T-cell (primary cell): ENCODE measurements around the gene CCT7. TPM values are rescaled to one million over a fixed set of nuclear protein-coding genes. Genes with fewer than 3 reads are reported as not detected.
A peak's percentile ranks its signal among the peaks of the same experiment; 100 is the strongest.

Source experiments
- ATAC-seq, 4 experiments: fragments of 200-7000 bp in 3 of 4; fragments of 150-1000 bp in 1 of 4; cut with Tn5 transposase; replicated peaks in 1 of 4; 1 replicate in 3 of 4; 2 replicates in 1 of 4; pipeline ENCODE4 v1.10.0; 2021; ENCODE audit warnings: moderate library complexity in 3 of 4, mild to moderate bottlenecking in 2 of 4, moderate number of reproducible peaks in 1 of 4
- CTCF ChIA-PET, 2 donors: fragments of 300-600 bp; sonication (Branson Sonifier 250); formaldehyde crosslinking; loops; one replicate each; lab custom pipeline; 2022; ENCODE audit warnings: antibody characterized with exemption in 2 of 2; lab: Charles Lee
- POLR2A ChIA-PET, 2 donors: fragments of 300-600 bp; sonication (Branson Sonifier 250); formaldehyde crosslinking; loops; one replicate each; lab custom pipeline; 2022; ENCODE audit warnings: antibody characterized with exemption in 2 of 2; lab: Charles Lee
- DNase-seq, 35 experiments: peaks; one replicate each; pipeline versions ENCODE4 v3.0.0 to v3.0.0-alpha.2; 2013 to 2023
- H3K27ac ChIP-seq: one replicate; pipeline ENCODE4 v1.5.1; 2013; ENCODE audit warnings: low read length
- H3K27me3 ChIP-seq, 2 experiments: replicated peaks in 1 of 2; 1 replicate in 1 of 2; 2 replicates in 1 of 2; pipeline versions ENCODE4 v1.6.1 to v1.7.0; 2013; ENCODE audit warnings: low read length in 1 of 2, mixed read lengths in 1 of 2; ENCODE audit not compliant: control insufficient read depth in 2 of 2, insufficient read depth in 2 of 2; ENCODE audit errors: extremely low read depth in 1 of 2
- H3K36me3 ChIP-seq, 2 donors: 1 replicate in 1 of 2; 2 replicates in 1 of 2; pipeline versions ENCODE4 v1.6.1 to v1.7.0; 2013; ENCODE audit warnings: low read length in 1 of 2; ENCODE audit not compliant: control insufficient read depth in 2 of 2, insufficient read depth in 1 of 2; ENCODE audit errors: extremely low read depth in 1 of 2
- H3K4me1 ChIP-seq, 2 experiments: 1 replicate in 1 of 2; 2 replicates in 1 of 2; pipeline versions ENCODE4 v1.6.1 to v1.7.0; 2013; ENCODE audit warnings: low read length in 2 of 2, mixed read lengths in 1 of 2; ENCODE audit not compliant: insufficient read depth in 2 of 2, control insufficient read depth in 1 of 2; ENCODE audit errors: extremely low read depth in 1 of 2
- H3K4me3 ChIP-seq, 2 donors: 1 replicate in 1 of 2; 2 replicates in 1 of 2; pipeline versions ENCODE4 v1.5.1 to v1.7.0; 2013; ENCODE audit warnings: mild to moderate bottlenecking in 2 of 2, low read length in 1 of 2, moderate library complexity in 1 of 2; ENCODE audit not compliant: control insufficient read depth in 1 of 2; ENCODE audit errors: extremely low read depth in 1 of 2
- H3K9me3 ChIP-seq: 2 replicates; pipeline ENCODE4 v1.7.0; 2013
- H3K27ac Mint-ChIP-seq, 2 donors: one replicate each; pipeline ENCODE4 v1.8.0; 2020 to 2021; ENCODE audit warnings: mild to moderate bottlenecking in 2 of 2, mixed read lengths in 2 of 2
- H3K27me3 Mint-ChIP-seq, 2 donors: one replicate each; pipeline ENCODE4 v1.8.0; 2021 to 2022; ENCODE audit warnings: mixed read lengths in 2 of 2
- H3K36me3 Mint-ChIP-seq: one replicate; pipeline ENCODE4 v1.8.0; 2021; ENCODE audit warnings: mixed read lengths
- H3K4me1 Mint-ChIP-seq, 3 donors: one replicate each; pipeline ENCODE4 v1.8.0; 2020 to 2022; ENCODE audit warnings: mixed read lengths in 3 of 3, mild to moderate bottlenecking in 1 of 3
- H3K4me3 Mint-ChIP-seq, 3 donors: one replicate each; pipeline ENCODE4 v1.8.0; 2020 to 2022; ENCODE audit warnings: mild to moderate bottlenecking in 3 of 3, mixed read lengths in 3 of 3, moderate library complexity in 3 of 3
- H3K9me3 Mint-ChIP-seq, 3 donors: one replicate each; pipeline ENCODE4 v1.8.0; 2020 to 2022; ENCODE audit warnings: mixed read lengths in 3 of 3
- WGBS: methylation state at CpG from one replicate; pipeline ENCODE4 v1.1.5; 2013; ENCODE audit warnings: missing lambda C conversion rate; ENCODE audit not compliant: insufficient coverage; 5-methylcytosine and 5-hydroxymethylcytosine counted together
- total RNA-seq, 35 experiments: library from RNA in 6 of 35; stranded (reverse) in 6 of 35; fragments of 120-200 nt in 1 of 35; gene quantifications; one replicate each; pipeline versions ENCODE4 v1.2.1 to v1.2.4 and lab custom pipeline; 2013 to 2026

The CCT7 gene
- total RNA-seq, 5 donors from 2014 or later (not counting 1 experiment from before 2014, with no cell fraction given): 120 to 210 (median 193) TPM

DNA sequence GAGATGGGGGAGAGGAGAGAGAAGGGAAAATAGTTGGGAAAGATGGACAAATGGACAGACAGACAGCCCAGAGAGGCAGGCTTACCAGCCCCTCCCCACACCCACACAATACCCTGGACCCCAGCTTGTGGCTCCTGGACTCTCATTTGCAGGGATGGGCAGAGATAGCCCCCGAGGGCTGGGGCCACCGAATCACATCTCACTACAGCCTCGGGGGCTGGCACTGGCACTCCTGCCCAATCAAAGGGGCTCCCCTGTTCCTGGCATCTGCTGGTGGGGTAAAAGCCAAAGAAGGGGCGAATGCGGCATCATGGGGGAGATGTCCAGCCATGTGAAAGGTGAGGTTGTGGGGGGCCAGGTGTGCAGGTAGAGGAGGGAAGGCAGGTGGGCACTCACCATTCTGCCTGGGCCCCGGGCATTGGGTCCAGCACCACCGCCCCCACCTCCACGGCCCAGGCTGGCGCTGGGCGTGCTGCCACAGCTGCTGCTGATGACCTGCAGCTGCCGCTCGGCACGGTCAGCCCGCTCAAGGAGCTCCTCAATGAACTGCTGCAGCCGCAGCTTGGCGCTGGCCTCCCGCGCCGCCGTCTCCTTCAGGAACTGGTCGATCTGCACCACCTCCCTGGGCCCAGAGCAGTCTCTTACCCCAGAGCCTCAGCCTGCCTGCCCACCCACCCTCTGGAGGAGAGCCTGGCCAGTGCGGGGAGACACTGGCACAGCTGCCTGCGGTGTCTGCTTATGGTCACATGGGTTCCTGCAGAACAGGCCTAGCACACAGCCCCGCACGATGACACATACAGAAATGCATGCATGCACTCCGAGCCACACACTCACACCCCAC, 32.2 kb downstream of the CCT7 start:
- 96% methylated on average over 23 of the region's 26 CpGs for WGBS
- no peak overlapping the region for H3K27ac ChIP-seq
- no peak overlapping the region for H3K4me3 Mint-ChIP-seq
- POLR2A ChIA-PET: no interaction called here
- peaks cover 3 to 13% of the 10 kb centered on the region in 2 experiments for H3K4me1 ChIP-seq
- no peak overlapping the region for H3K4me3 ChIP-seq
- H3K27me3 ChIP-seq: no peaks in the 10 kb centered on the region
- no peaks in the 10 kb centered on the region for H3K9me3 Mint-ChIP-seq
- H3K36me3 ChIP-seq: peaks cover 10 to 11% of the 10 kb centered on the region in 2 donors
- ATAC-seq (no peak), DNase-seq (no peak)
- peaks cover 7% of the 10 kb centered on the region for H3K36me3 Mint-ChIP-seq
- no peak overlapping the region for H3K27ac Mint-ChIP-seq
- CTCF ChIA-PET: no interaction called here
- no peaks in the 10 kb centered on the region for H3K9me3 ChIP-seq
- H3K4me1 Mint-ChIP-seq: peaks cover 21 to 29% (median 25%) of the 10 kb centered on the region in 3 donors
- no peaks in the 10 kb centered on the region for H3K27me3 Mint-ChIP-seq

DNA sequence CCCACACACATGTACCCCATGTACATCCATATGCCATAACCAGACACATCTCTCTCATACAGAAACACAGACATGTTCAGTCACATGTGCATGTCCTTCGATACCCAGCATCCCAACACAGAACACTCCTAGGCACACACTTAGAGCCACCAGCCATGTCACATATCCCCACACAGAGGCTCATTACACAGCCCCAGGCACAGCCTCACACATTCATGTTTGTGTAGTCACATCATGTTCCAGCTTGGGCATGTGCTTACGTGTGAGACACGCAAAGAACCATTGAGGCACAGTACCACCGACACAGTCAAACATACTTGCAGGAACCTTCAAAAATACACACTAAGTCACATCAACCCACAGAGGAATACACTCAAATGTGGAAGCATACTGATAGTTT, 32.9 kb downstream of the CCT7 start:
- Mint-ChIP-seq H3K9me3 (no peaks in the 10 kb centered on the region), H3K4me3 (peak overlapping the region in 1 of 3 donors; percentile 37), H3K27ac (no peak overlapping the region), H3K4me1 (peaks cover 21 to 30% (median 29%) of the 10 kb centered on the region in 3 donors), H3K36me3 (peaks cover 7% of the 10 kb centered on the region), H3K27me3 (no peaks in the 10 kb centered on the region)
- no peak overlapping the region for H3K4me3 ChIP-seq
- H3K27me3 ChIP-seq: no peaks in the 10 kb centered on the region
- ATAC-seq (no peak), DNase-seq (no peak)
- WGBS: 100% methylated on average over 4 of the region's 4 CpGs
- H3K4me1 ChIP-seq: peaks cover 3 to 13% of the 10 kb centered on the region in 2 experiments
- ChIA-PET CTCF (no interaction called here), POLR2A (no interaction called here)
- no peaks in the 10 kb centered on the region for H3K9me3 ChIP-seq
- H3K27ac ChIP-seq: no peak overlapping the region
- H3K36me3 ChIP-seq: peaks cover 10 to 11% of the 10 kb centered on the region in 2 donors

DNA sequence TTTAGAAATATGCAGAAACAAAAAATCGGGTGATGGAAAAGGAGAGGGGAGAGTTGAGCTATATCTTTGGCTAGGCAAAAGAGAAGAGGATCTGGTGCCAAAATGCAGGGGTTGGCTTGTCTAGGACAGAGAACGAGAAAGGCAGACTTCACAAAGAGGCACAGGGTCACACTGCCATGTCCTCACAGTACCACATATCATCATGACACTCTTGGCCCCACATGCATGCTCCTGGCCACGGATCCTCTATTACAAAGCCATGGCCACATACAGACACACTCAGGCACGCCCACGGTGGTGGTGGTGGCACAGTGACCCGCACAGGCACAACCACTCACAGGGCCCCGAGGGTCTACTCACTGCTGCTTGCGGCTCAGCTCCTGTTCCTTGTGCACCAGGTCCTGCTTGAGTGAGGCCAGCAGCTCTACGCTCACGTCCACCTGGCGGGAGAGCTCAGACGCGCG, 34.3 kb downstream of the CCT7 start:
- peak overlapping the region; percentile 66 to 77 (median 72) for H3K4me3 Mint-ChIP-seq
- POLR2A ChIA-PET: no interaction called here
- H3K27me3 ChIP-seq: no peaks in the 10 kb centered on the region

DNA sequence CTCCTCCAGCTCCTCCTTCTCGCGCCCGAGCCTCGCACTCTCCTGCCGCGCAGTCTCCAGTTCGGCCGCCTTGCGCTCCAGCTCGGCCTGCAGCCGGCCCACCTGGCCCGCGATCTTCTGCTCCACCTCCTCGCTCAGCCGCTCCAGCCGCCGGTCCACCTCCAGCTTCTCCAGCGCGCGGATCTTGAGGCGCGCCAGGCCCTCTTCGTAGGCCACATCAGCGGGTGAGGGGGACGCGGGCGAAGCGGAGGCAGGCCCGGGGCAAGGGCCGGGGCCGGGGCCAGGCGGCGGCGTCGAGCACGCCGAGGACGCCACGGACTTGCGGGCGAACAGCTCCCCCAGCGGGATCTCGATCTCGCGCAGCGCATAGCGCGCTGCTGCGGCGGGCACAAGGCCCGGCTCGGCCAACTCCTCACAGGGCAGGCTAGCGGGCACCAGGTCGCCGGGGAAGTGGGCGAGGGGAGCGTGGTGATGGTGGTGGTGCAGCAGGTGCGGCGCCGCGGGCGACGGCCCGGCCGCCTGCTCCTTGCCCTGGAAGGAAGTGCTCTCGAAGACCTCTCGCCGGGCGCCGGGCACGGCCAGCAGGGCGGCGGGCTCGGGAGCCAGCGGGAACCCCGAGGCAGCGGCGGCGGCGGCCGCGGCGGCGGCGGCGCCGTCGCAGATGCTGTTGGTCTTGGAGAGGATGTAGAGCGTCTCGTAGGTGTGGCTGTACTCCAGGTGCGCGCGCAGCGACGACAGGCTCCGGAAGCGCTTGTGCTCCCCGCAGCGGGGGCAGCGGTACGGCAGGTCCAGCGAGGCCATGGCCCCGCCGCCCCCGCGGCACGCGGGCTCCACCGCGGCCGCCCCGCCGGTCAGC, 35.0 kb downstream of the CCT7 start:
- ChIA-PET CTCF (no interaction called here), POLR2A (no interaction called here)
- H3K4me3 Mint-ChIP-seq: peak overlapping the region; percentile 66 to 77 (median 72)
- peak; percentile 94 to 96 (median 94) for ATAC-seq
- no peak overlapping the region for H3K27ac ChIP-seq
- DNase-seq: peak; percentile 52 to 88 (median 74)
- peaks cover 21 to 30% (median 29%) of the 10 kb centered on the region in 3 donors for H3K4me1 Mint-ChIP-seq
- no peaks in the 10 kb centered on the region for H3K27me3 Mint-ChIP-seq
- peak overlapping the region; percentile 40 to 54 for H3K4me3 ChIP-seq
- H3K36me3 ChIP-seq: peaks cover 3 to 4% of the 10 kb centered on the region in 2 donors
- peak overlapping the region in 1 of 2 donors; percentile 82 for H3K27ac Mint-ChIP-seq
- peaks cover 7% of the 10 kb centered on the region for H3K36me3 Mint-ChIP-seq
- 48% methylated on average over 95 of the region's 113 CpGs for WGBS
- no peaks in the 10 kb centered on the region for H3K9me3 ChIP-seq
- H3K9me3 Mint-ChIP-seq: no peaks in the 10 kb centered on the region
- H3K4me1 ChIP-seq: peaks cover 3 to 13% of the 10 kb centered on the region in 2 experiments
- H3K27me3 ChIP-seq: no peaks in the 10 kb centered on the region

More for the DNA sequence above, 34.3 kb downstream of the CCT7 start:
- DNase-seq (no peak), ATAC-seq (no peak)
- peaks cover 21 to 30% (median 29%) of the 10 kb centered on the region in 3 donors for H3K4me1 Mint-ChIP-seq
- H3K4me3 ChIP-seq: peak overlapping the region in 1 of 2 donors; percentile 5
- no peaks in the 10 kb centered on the region for H3K9me3 ChIP-seq
- CTCF ChIA-PET: interaction anchor here in 1 of 2 donors (0.5 kb wide), 1 partner anchor 77 kb away, joined by 4 read pairs; no protein-coding TSS in a partner anchor
- H3K9me3 Mint-ChIP-seq: no peaks in the 10 kb centered on the region
- H3K27ac Mint-ChIP-seq: peak overlapping the region in 1 of 2 donors; percentile 82
- H3K36me3 ChIP-seq: peaks cover 5 to 10% of the 10 kb centered on the region in 2 donors
- no peak overlapping the region for H3K27ac ChIP-seq
- WGBS: 94% methylated on average over 14 of the region's 14 CpGs
- H3K27me3 Mint-ChIP-seq: no peaks in the 10 kb centered on the region
- peaks cover 7% of the 10 kb centered on the region for H3K36me3 Mint-ChIP-seq
- H3K4me1 ChIP-seq: peaks cover 3 to 13% of the 10 kb centered on the region in 2 experiments

DNA sequence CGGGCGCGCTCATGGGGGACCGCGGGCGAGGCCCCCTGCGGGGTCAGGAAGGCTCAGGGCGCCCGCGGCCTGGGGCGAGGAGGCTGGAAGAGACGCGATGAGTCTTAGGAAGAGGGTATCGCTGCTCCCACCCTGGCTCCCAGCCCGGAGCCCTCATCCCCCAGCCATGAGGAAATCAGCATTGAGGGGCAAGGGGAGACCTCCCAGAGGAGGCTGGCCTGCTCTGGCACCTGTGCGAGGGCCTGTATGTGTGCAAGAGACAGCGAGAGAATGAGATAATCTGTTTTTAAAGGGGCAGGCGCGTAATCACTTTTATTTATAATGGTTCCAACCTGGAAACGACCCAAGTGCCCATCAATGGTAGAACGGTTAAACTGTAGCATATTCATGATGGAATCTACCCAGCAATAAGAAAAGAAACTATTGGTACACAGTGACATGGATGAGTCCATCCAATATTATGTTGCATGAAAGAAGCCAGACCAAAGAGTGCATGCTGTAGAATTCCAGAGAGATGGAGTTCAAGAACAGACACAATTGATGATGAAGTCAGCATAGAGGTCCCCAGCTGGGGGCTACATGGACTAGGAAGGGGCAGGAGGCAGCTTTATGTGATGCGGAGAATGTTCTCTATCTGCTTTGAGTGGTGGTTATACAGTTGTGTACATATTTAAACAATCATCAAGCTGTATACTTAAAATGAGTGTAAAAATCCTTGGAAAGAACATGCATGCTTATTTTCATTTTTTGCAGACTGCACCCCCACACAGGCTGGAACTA, 35.8 kb downstream of the CCT7 start:
- Histone ChIP-seq H3K9me3 (no peaks in the 10 kb centered on the region), H3K27ac (peak overlapping the region; percentile 58), H3K36me3 (peaks cover 0 to 3% of the 10 kb centered on the region in 2 donors), H3K27me3 (no peaks in the 10 kb centered on the region), H3K4me3 (peak overlapping the region; percentile 40 to 54), H3K4me1 (peaks cover 3 to 13% of the 10 kb centered on the region in 2 experiments)
- Mint-ChIP-seq H3K9me3 (no peaks in the 10 kb centered on the region), H3K4me1 (peaks cover 21 to 30% (median 29%) of the 10 kb centered on the region in 3 donors), H3K27me3 (no peaks in the 10 kb centered on the region), H3K27ac (peak overlapping the region; percentile 65 to 87), H3K36me3 (peaks cover 6% of the 10 kb centered on the region), H3K4me3 (peak overlapping the region; percentile 68 to 77 (median 73))
- DNase-seq (no peak), ATAC-seq (peak in 1 of 4 experiments; percentile 2)
- CTCF ChIA-PET: no interaction called here
- 50% methylated on average over 15 of the region's 22 CpGs for WGBS
- POLR2A ChIA-PET: no interaction called here
